Thymus (tissue), 11 donors: ENCODE data around the gene HLA-DOB. TPM values are rescaled to one million over a fixed set of nuclear protein-coding genes. Genes with fewer than 3 reads are reported as not detected.
A peak's percentile ranks its signal among the peaks of the same experiment; 100 is the strongest.

Source experiments
- DNase-seq, 9 donors: peaks; one replicate each; pipeline ENCODE4 v3.0.0-alpha.2; 2013; ENCODE audit warnings: low spot score in 9 of 9, low read depth in 6 of 9, missing footprints in 1 of 9
- H3K27ac ChIP-seq, 2 donors: one replicate each; pipeline ENCODE4 v1.5.1; 2013; ENCODE audit warnings: control low read depth in 1 of 2, low read depth in 1 of 2, low read length in 1 of 2, mild to moderate bottlenecking in 1 of 2, moderate library complexity in 1 of 2
- H3K27me3 ChIP-seq, 2 donors: one replicate each; pipeline ENCODE4 v1.5.1; 2013; ENCODE audit warnings: low read length in 1 of 2; ENCODE audit not compliant: control insufficient read depth in 2 of 2, insufficient read depth in 1 of 2
- H3K36me3 ChIP-seq, 2 donors: one replicate each; pipeline ENCODE4 v1.5.1; 2013; ENCODE audit warnings: low read length in 1 of 2, mild to moderate bottlenecking in 1 of 2, moderate library complexity in 1 of 2; ENCODE audit not compliant: control insufficient read depth in 2 of 2, insufficient read depth in 2 of 2
- H3K4me1 ChIP-seq, 2 donors: one replicate each; pipeline ENCODE4 v1.5.1; 2013; ENCODE audit warnings: low read length in 2 of 2; ENCODE audit not compliant: control insufficient read depth in 2 of 2, insufficient read depth in 2 of 2
- H3K4me3 ChIP-seq, 2 donors: one replicate each; pipeline ENCODE4 v1.5.1; 2013; ENCODE audit warnings: low read length in 2 of 2, control low read depth in 1 of 2, mild to moderate bottlenecking in 1 of 2
- H3K9me3 ChIP-seq, 2 donors: one replicate each; pipeline ENCODE4 v1.5.1; 2013; ENCODE audit warnings: low read length in 1 of 2, mild to moderate bottlenecking in 1 of 2; ENCODE audit not compliant: control insufficient read depth in 2 of 2, insufficient read depth in 1 of 2
- WGBS: extraction: QIAGEN DNeasy Blood & Tissue Kit; methylation state at CpG from one replicate; pipeline ENCODE4 v1.1.7; 2013; 5-methylcytosine and 5-hydroxymethylcytosine counted together
- polyA plus RNA-seq: library from polyadenylated mRNA; stranded (reverse); fragments of 200-250 nt; gene quantifications from one replicate; pipeline ENCODE4 v1.2.3, GENCODE V29; 2013
- total RNA-seq: library from RNA; stranded (reverse); fragments of 120-200 nt; gene quantifications from one replicate; pipeline ENCODE4 v1.2.4, GENCODE V29; 2013
- donor health status: healthy.

Gene HLA-DOB
- total and polyA plus RNA-seq, 2 donors = 18.8 to 40.1 TPM

DNA sequence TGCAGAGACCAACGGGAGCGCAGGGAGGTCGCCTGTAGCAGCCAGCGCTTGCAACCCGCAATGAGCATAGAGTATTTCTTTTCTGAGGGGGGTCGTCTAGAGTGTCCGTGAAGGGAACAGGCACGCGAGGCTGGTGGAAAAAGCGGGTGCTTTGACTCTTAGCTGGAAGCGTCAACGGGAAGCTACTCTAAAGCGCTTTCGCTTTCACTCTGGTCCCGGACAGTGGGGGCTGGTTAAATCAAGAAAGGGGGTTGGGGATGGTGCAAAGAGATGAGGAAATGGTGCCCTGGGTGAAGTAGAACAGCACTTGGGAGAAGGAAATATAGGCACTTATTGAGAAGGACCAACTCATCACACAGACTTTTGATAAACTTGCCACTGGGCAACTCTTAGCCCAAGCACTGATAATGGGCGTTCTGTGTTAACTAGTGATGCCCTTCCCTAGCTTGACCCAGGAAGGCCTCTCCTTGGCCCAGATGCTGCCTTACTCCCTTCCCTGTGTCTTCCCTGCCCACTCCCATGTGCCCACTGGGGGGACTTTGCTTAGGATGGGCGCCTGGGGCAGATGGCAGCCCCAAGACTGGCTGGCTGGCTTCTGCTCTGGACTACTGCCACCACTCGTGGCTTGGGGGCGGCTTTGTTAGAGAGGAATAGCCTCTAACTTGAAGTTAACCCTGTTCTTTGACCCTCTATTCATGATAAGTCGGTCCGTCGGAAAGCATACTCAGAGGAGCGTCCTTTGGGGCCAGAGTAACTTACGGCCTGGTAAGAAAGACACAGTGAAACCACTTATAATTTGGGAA lies 37.8 kb upstream of the HLA-DOB start:
- H3K27ac ChIP-seq = peak overlapping the region; percentile 95 to 96
- peak in 6 of 9 donors; percentile 52 to 87 (median 70) for DNase-seq
- H3K27me3 ChIP-seq = peaks cover 0 to 2% of the 10 kb centered on the region in 2 donors
- peaks cover 33 to 61% of the 10 kb centered on the region in 2 donors for H3K36me3 ChIP-seq
- peaks cover 16 to 44% of the 10 kb centered on the region in 2 donors for H3K4me1 ChIP-seq
- H3K9me3 ChIP-seq = no peaks in the 10 kb centered on the region
- H3K4me3 ChIP-seq = peak overlapping the region; percentile 83 to 100
- 15% methylated on average over 24 of the region's 24 CpGs for WGBS

- H3K27me3 ChIP-seq = peaks cover 0 to 2% of the 10 kb centered on the region in 2 donors
- H3K27ac ChIP-seq = peak within 1 kb of the TSS; percentile 95 to 96
- under 1% methylated on average over 68 of the region's 68 CpGs for WGBS
- DNase-seq = peak; percentile 87 to 97 (median 94)
- H3K36me3 ChIP-seq = peaks cover 30 to 58% of the 10 kb centered on the region in 2 donors
- H3K9me3 ChIP-seq = no peaks in the 10 kb centered on the region
- H3K4me3 ChIP-seq = peak within 1 kb of the TSS; percentile 83 to 100
- peaks cover 16 to 44% of the 10 kb centered on the region in 2 donors for H3K4me1 ChIP-seq
Measured at GRCh38 chr6:32853541-32854375, 37.0 kb upstream of the HLA-DOB start, which contains the start of the genes PSMB9 and TAP1. Gene PSMB9 (plus strand): TSS chr6:32854192. CDS start chr6:32854230, 38 bp downstream. Gene TAP1 (minus strand): TSS chr6:32853704. CDS start chr6:32853636, 68 bp downstream.

- H3K4me1 ChIP-seq = peaks cover 16 to 44% of the 10 kb centered on the region in 2 donors
- DNase-seq = peak in 2 of 9 donors; percentile 36 to 62
- peak overlapping the region; percentile 95 to 96 for H3K27ac ChIP-seq
- H3K36me3 ChIP-seq = peaks cover 30 to 58% of the 10 kb centered on the region in 2 donors
- H3K9me3 ChIP-seq = no peaks in the 10 kb centered on the region
- H3K4me3 ChIP-seq = peak overlapping the region; percentile 83 to 100
- H3K27me3 ChIP-seq = peaks cover 0 to 2% of the 10 kb centered on the region in 2 donors
- under 1% methylated on average over 41 of the region's 41 CpGs for WGBS
Measured at GRCh38 chr6:32852844-32853540, 36.2 kb upstream of the HLA-DOB start.

DNA sequence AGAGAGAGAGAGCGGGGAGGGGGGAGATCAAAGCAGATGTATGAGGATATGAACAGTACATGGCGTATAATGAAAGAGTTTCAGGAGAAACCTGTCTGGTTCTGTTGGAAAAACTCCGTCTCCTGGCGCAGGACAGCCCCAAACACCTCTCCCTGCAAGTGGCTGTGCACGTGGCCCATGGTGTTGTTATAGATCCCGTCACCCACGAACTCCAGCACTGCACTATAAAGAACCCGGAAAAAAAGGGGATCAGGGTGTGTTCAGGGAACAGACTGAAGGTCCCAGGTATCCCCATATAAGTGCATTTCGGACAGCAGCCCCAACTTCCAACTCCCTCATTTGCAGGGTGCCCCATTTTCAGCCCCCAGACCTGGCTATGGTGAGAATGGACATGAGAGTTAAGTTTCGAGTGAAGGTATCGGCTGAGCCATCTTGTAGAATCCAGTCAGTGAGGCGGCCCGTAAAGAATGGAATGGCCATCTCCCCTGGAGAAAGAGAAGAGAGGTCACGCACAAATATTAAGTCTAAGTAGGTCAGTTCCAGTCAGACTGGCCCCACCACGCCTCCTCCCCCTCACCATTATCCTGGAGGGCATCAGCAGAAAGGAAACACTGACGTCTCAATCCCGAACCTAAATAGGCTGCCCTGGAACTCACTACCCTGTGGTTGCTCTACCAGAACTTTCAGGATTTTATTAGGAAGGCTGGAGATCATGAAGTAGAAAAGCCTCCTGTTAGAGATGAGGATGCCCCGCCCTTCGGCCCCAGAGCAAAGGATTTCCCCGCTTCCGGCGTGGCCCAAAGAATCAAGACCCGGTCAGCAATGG lies 35.4 kb upstream of the HLA-DOB start:
- peaks cover 18 to 44% of the 10 kb centered on the region in 2 donors for H3K4me1 ChIP-seq
- peaks cover 0 to 2% of the 10 kb centered on the region in 2 donors for H3K27me3 ChIP-seq
- WGBS = 58% methylated on average over 23 of the region's 23 CpGs
- no peak for DNase-seq
- H3K36me3 ChIP-seq = peaks cover 31 to 58% of the 10 kb centered on the region in 2 donors
- peak overlapping the region; percentile 83 to 100 for H3K4me3 ChIP-seq
- H3K9me3 ChIP-seq = no peaks in the 10 kb centered on the region
- peak overlapping the region; percentile 95 to 96 for H3K27ac ChIP-seq

- Histone ChIP-seq H3K36me3 (peaks cover 33 to 61% of the 10 kb centered on the region in 2 donors), H3K9me3 (no peaks in the 10 kb centered on the region), H3K4me3 (no peak overlapping the region), H3K27ac (no peak overlapping the region), H3K27me3 (peaks cover 0 to 2% of the 10 kb centered on the region in 2 donors), H3K4me1 (peaks cover 22 to 53% of the 10 kb centered on the region in 2 donors)
- DNase-seq = no peak
- 97% methylated on average over 4 of the region's 4 CpGs for WGBS
Measured at GRCh38 chr6:32851025-32851424, 34.2 kb upstream of the HLA-DOB start.

DNA sequence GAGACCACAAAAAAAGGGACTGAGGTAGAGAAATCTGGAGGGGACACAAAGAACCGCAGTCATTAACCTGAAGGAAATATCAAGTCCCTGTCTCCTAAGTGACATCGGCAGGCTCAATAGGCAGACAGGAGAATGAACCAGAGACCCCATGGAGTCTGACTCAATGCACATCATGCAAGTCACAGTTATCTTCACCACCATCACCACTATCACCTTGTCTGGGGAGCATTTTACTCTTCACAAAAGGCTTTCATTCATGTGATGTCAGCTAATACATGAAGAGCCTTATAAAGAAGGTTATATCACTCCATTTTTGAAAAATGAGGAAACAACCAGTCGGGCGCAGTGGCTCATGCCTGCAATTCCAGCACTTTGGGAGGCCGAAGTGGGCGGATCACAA lies 32.3 kb upstream of the HLA-DOB start:
- Histone ChIP-seq H3K36me3 (peaks cover 33 to 62% of the 10 kb centered on the region in 2 donors), H3K4me3 (no peak overlapping the region), H3K4me1 (peaks cover 24 to 49% of the 10 kb centered on the region in 2 donors), H3K9me3 (no peaks in the 10 kb centered on the region), H3K27ac (no peak overlapping the region), H3K27me3 (no peaks in the 10 kb centered on the region)
- 79% methylated on average over 6 of the region's 6 CpGs for WGBS
- no peak for DNase-seq

DNA sequence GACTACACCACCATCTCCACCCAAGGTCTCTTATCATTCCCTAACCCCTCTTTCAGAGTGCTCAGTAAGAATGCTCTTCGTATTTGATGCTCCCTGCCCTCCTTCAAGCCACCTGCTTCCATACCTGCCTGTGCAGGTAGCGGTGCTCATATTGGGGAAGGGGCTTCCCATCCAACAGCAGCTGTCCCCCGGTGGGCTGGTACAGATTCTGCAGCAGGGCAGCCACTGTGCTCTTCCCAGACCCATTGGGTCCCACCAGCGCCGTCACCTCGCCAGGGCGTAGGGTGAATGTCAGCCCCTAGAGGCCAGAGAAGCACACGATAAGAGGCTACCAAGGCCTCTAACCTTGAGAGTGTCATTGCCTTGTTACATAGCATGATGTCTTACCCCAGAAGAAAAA lies 31.0 kb upstream of the HLA-DOB start:
- H3K4me3 ChIP-seq = no peak overlapping the region
- H3K27ac ChIP-seq = no peak overlapping the region
- H3K36me3 ChIP-seq = peaks cover 33 to 63% of the 10 kb centered on the region in 2 donors
- WGBS = 99% methylated on average over 8 of the region's 8 CpGs
- no peaks in the 10 kb centered on the region for H3K9me3 ChIP-seq
- no peaks in the 10 kb centered on the region for H3K27me3 ChIP-seq
- no peak for DNase-seq
- peaks cover 26 to 55% of the 10 kb centered on the region in 2 donors for H3K4me1 ChIP-seq

GRCh38 chr6:32847004-32847403 lies 30.2 kb upstream of the HLA-DOB start:
- Histone ChIP-seq H3K36me3 (peaks cover 38 to 69% of the 10 kb centered on the region in 2 donors), H3K9me3 (no peaks in the 10 kb centered on the region), H3K4me3 (no peak overlapping the region), H3K27me3 (no peaks in the 10 kb centered on the region), H3K27ac (no peak overlapping the region), H3K4me1 (peaks cover 26 to 55% of the 10 kb centered on the region in 2 donors)
- no peak for DNase-seq
- 97% methylated on average over 10 of the region's 10 CpGs for WGBS
